HG03097 (cell line): ENCODE results near the gene CPB2.

ENCODE experiments used
- ATAC-seq: cut with Tn5 transposase; IDR thresholded peaks from one replicate; pipeline ENCODE4 v1.9.1; 2021; ENCODE audit not compliant: unreplicated experiment, low FRiP score

Gene CPB2

GRCh38 chr13:46053162-46054012 lies 51.4 kb downstream of the CPB2 start:
- ATAC-seq: no peak

- ATAC-seq: peak; percentile 97
Measured at GRCh38 chr13:46052319-46053161, 52.3 kb downstream of the CPB2 start, which contains the start of gene ZC3H13. ZC3H13 (minus strand) TSS chr13:46052746; CDS start chr13:46045507, 7,239 bp downstream.

GRCh38 chr13:46051968-46052318 lies 52.9 kb downstream of the CPB2 start:
- no peak for ATAC-seq

- no peak for ATAC-seq
Measured at GRCh38 chr13:46050771-46051170, 54.1 kb downstream of the CPB2 start.

- no peak for ATAC-seq
Measured at GRCh38 chr13:46045424-46045823, 59.4 kb downstream of the CPB2 start.

GRCh38 chr13:46043647-46044046 lies 61.2 kb downstream of the CPB2 start:
- no peak for ATAC-seq

- no peak for ATAC-seq
Measured at GRCh38 chr13:46041419-46041839, 63.4 kb downstream of the CPB2 start.

GRCh38 chr13:46040763-46041162 lies 64.1 kb downstream of the CPB2 start:
- no peak for ATAC-seq

GRCh38 chr13:46039411-46040182 lies 65.2 kb downstream of the CPB2 start:
- ATAC-seq: no peak

GRCh38 chr13:46038296-46038695 lies 66.5 kb downstream of the CPB2 start:
- ATAC-seq: no peak

GRCh38 chr13:46035066-46035465 lies 69.8 kb downstream of the CPB2 start:
- ATAC-seq: no peak

GRCh38 chr13:46032341-46032740 lies 72.5 kb downstream of the CPB2 start:
- no peak for ATAC-seq

GRCh38 chr13:46031581-46032263 lies 73.1 kb downstream of the CPB2 start:
- ATAC-seq: no peak

- ATAC-seq: no peak
Measured at GRCh38 chr13:46025157-46025556, 79.7 kb downstream of the CPB2 start.

- ATAC-seq: no peak
Measured at GRCh38 chr13:46022481-46022880, 82.4 kb downstream of the CPB2 start.

- ATAC-seq: no peak
Measured at GRCh38 chr13:46016216-46016615, 88.6 kb downstream of the CPB2 start.

- ATAC-seq: no peak
Measured at GRCh38 chr13:46015366-46015765, 89.5 kb downstream of the CPB2 start.

- ATAC-seq: no peak
Measured at GRCh38 chr13:46012404-46012803, 92.4 kb downstream of the CPB2 start.

GRCh38 chr13:46010148-46010547 lies 94.7 kb downstream of the CPB2 start:
- no peak for ATAC-seq

- ATAC-seq: no peak
Measured at GRCh38 chr13:46008631-46009030, 96.2 kb downstream of the CPB2 start.
